NCI-H82 (cell line): Measurements from ENCODE around the gene SELENON.

Experiments used
- DNase-seq: peaks from one replicate; lab custom pipeline; 2025; lab: John Stamatoyannopoulos, UW

The SELENON gene

GRCh38 chr1:25799935-25800702 lies at the start of gene SELENON:
Gene SELENON (plus strand): TSS chr1:25800193. CDS start chr1:25800231, 38 bp downstream.
- DNase-seq = peak; percentile 67

- DNase-seq = no peak
Observed at GRCh38 chr1:25750923-25751605, 48.9 kb upstream of the SELENON start.

- DNase-seq = peak; percentile 62
Observed at GRCh38 chr1:25754470-25755181, 45.4 kb upstream of the SELENON start.

- DNase-seq = no peak
Observed at GRCh38 chr1:25755475-25756125, 44.4 kb upstream of the SELENON start.

DNA sequence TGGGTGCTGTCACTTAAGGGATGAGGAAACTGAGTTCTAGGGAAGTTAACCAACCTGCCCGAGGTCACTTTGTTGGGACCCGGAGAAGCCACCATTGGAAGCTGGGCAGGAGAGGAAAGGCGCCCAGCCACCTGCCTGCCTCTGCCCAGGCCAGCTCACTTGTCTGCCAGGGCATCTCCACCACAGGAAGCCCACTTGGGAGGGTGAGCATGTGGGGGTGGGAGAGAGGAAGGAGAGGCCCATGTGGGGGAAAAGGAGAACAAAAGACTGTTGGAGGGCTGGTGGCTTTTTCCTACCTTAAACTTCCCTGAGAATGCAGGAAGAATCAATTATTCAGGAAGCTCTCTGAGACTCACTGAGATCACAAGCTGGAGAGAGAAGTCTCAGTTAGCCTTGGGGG lies 43.8 kb upstream of the SELENON start:
- DNase-seq = no peak

DNA sequence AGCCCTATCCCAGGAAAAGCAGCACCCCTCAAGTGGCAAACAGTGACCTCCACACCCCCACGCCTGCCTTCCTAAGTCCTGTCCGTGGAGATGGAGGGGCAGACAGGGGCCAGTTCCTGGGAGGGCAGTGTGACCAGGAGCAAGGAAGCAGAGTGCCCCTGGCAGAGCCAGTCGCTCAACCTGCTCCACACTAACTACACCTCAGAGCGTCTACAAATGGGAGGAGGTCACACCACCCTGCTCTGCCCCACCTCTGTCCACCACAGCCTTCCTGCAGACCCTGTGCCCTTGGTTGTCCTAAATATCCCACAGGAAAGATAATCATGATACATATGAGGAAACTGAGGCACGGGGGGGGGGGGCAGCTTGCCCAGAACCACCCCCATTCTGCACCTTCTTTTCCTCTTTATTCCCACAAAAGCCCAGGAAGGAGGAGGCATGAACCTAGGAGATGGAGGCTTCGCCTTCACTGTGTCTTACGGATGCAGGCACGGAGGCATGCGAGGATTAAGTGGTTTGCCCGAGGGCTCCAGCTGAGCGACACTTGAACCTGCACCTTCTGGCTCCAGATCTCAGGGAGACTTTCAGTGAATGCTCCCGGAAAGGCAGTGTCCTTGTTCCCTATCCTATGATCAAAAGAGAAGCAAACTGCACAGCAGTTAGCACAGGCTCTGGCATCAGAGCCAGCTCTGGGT lies 42.7 kb upstream of the SELENON start:
- peak; percentile 27 for DNase-seq

DNA sequence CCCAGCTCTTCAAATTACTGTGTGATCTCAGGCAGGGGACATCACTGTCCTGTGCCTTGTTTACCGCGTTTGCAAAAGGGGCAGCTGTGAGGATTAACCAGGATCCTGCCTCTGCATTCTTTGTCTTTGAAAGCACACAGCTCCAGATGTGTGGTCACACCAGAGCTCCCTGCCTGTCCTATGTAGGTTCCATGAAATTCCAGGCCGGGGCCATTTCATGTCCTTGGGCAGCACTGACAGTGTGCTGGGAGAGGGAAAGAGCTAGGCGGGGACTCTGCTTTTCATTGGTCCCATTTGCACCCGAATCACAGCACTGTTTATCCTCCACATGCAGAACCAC lies 42.2 kb upstream of the SELENON start:
- peak; percentile 27 for DNase-seq

GRCh38 chr1:25758466-25759070 lies 41.4 kb upstream of the SELENON start:
- no peak for DNase-seq

DNA sequence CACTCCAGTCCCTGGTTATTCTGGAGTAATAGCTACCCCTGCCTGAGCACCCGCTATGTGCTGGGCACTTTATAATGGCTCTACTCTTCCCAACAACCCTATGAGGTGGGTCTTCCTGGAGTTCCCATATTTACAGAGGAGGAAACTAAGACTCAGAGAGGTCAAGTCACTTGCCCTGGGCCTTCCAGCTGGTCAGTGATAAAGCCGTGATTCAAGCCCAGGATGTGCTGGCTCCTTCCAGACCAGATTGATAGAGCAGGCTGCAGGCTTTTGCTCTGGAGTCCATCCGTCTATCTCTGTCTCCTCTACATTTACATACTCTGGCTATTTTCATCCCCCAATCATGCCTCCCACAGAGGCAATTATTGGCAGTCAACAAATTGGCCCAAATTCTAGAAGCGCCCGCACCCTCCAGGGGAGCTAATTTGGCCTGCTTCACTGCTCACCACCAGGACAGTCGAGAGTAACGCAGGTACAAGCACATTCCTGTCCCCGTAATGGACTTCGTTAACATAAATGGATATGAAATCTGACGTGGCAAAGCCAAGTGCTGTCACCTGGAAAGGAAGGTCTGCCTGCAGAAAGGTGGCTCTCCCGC lies 39.8 kb upstream of the SELENON start:
- DNase-seq = no peak

DNA sequence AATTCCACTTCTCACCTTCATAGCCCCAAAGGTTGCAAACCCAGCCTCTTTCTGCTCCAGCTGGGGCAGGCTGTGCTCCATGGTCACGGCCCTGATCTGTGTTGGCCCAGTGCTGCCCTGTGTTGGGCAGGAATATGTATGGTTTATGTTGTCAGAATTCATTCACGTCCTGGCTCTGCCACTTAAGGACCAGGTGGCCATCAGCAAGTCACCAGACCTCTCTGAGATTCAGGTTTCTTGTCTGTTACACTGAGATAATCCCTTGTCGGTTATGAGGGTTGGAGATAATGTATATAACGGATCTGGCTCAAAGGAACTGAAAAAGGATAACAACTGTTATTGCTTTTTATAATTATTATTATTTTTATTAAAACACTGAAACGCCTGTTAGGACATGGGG lies 39.1 kb upstream of the SELENON start:
- DNase-seq = peak; percentile 37

- DNase-seq = no peak
Observed at GRCh38 chr1:25763493-25763892, 36.5 kb upstream of the SELENON start.

GRCh38 chr1:25765136-25765922 lies 34.7 kb upstream of the SELENON start:
- no peak for DNase-seq

DNA sequence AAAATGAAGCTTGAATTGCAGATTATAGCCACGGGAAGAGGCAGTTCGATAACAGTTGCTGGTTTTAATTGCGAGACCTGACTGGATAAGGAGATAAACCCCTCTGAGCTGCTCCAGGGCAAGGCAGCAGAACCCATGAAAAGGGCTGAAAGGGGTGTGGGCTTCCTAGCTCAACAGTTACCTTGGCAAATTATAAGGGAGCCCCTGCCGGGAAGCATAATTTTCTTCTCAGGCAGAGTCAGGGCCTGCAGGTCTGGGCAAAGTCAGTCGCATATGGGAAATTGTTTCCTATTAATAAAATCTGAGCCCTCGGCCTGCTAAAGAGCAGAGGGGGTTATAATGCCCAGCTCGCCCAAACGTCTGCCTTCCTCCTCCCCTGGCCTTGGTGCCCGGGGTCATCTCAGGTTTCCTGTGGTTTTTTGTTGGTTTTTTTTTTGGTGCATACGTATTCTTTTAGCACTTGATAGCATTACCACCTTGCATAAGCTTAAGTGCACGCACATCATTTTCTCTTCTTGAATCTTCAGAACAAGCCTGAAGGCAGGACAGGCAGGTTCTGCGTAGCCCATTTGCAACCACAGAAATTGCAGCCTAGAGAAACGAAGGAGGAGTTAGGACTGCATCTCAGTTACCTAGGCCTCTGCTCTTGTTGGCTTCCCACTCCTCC lies 33.9 kb upstream of the SELENON start:
- DNase-seq = peak; percentile 55

- no peak for DNase-seq
Observed at GRCh38 chr1:25766721-25767436, 33.1 kb upstream of the SELENON start.

- DNase-seq = no peak
Observed at GRCh38 chr1:25767437-25767770, 32.6 kb upstream of the SELENON start.

GRCh38 chr1:25768999-25769398 lies 31.0 kb upstream of the SELENON start:
- DNase-seq = no peak

- DNase-seq = no peak
Observed at GRCh38 chr1:25769625-25770383, 30.2 kb upstream of the SELENON start.

DNA sequence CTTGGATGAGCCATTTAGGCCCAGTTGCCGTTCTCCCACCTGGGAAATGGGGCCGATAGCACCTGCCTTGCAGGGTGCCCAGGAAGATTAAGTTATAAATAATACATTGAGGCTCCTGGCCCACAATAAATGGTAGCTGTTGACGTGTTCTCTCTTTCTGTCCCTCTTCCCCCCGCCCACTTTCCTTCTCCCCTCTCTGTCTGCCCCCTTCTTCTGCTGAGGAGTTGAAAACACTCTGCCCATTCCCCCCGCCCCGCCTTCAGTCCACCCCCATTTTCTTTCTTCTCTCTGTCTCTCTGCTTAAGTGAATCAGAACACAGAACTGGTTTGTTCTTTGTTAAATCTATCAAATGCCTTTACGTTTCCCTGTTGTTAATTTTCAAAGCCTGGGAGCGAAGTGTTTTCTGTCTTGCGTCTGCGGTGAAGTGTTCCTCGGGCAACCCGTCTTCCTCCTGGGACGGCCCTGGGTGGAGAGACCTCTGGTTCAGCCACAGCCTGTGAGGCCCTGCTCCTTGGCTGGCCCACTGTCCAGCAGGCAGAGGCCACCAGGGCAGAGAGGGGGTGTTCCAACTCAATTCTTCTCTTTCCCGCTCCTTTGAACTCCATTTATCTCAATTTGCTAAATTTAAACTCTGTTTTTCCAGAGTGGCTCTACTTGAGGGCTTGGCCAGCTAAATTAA lies 29.3 kb upstream of the SELENON start:
- no peak for DNase-seq
